WTC11 (cell line): ENCODE measurements around the gene CHRNA3. TPM values are rescaled to one million over a fixed set of nuclear protein-coding genes. Genes with fewer than 3 reads are reported as not detected.

Experiments
- ATAC-seq: fragments of 200-7000 bp; cut with Tn5 transposase; 2 replicates; pipeline ENCODE4 v1.10.0; 2021; ENCODE audit warnings: mild to moderate bottlenecking, moderate library complexity
- CTCF ChIA-PET: fragments of 300-600 bp; sonication (Branson Sonifier 250); formaldehyde crosslinking; loops from one replicate; lab custom pipeline; 2021; ENCODE audit warnings: antibody characterized with exemption; lab: Charles Lee
- POLR2A ChIA-PET: fragments of 350-600 bp; sonication (Branson Sonifier 250); formaldehyde crosslinking; loops from one replicate; lab custom pipeline; 2021; ENCODE audit warnings: antibody characterized with exemption; lab: Charles Lee
- DNase-seq: peaks from one replicate; pipeline ENCODE4 v3.0.0; 2021; ENCODE audit warnings: low spot score
- H3K27ac Mint-ChIP-seq: 2 replicates; pipeline ENCODE4 v1.8.0; 2021; ENCODE audit warnings: mixed read lengths
- H3K27me3 Mint-ChIP-seq: 2 replicates; pipeline ENCODE4 v1.8.0; 2021; ENCODE audit warnings: low read depth, mild to moderate bottlenecking, moderate library complexity, mixed read lengths
- H3K36me3 Mint-ChIP-seq: 2 replicates; pipeline ENCODE4 v1.8.0; 2021; ENCODE audit warnings: mixed read lengths
- H3K4me1 Mint-ChIP-seq: 2 replicates; pipeline ENCODE4 v1.8.0; 2022; ENCODE audit warnings: mixed read lengths
- H3K4me3 Mint-ChIP-seq: 2 replicates; pipeline ENCODE4 v1.8.0; 2021; ENCODE audit warnings: mild to moderate bottlenecking, moderate library complexity, mixed read lengths
- H3K9me3 Mint-ChIP-seq: 2 replicates; pipeline ENCODE4 v1.8.0; 2021; ENCODE audit warnings: mixed read lengths
- AFF4 ChIP-seq: sonication (generic); formaldehyde crosslinking; IDR thresholded peaks from 2 replicates; pipeline ENCODE4 v1.8.1; 2023; ENCODE audit warnings: mild to moderate bottlenecking, missing genetic modification reagents, borderline replicate concordance
- ATF2 ChIP-seq: sonication (generic); formaldehyde crosslinking; IDR thresholded peaks from 2 replicates; pipeline ENCODE4 v1.8.1; 2022; ENCODE audit warnings: low read depth, missing genetic modification reagents, borderline replicate concordance
- HMGA2 ChIP-seq: fragments of 250-450 bp; sonication (Bioruptor Pico); IDR thresholded peaks from 2 replicates; pipeline ENCODE4 v1.4.0; 2021; ENCODE audit warnings: mild to moderate bottlenecking, moderate library complexity
- MLX ChIP-seq: sonication (generic); formaldehyde crosslinking; IDR thresholded peaks from 2 replicates; pipeline ENCODE4 v1.8.1; 2023; ENCODE audit warnings: mild to moderate bottlenecking, missing genetic modification reagents, moderate library complexity
- MXD4 ChIP-seq: fragments of 250-450 bp; sonication (Bioruptor Pico); IDR thresholded peaks from 2 replicates; pipeline ENCODE4 v1.8.0; 2021; ENCODE audit warnings: mild to moderate bottlenecking, moderate library complexity, borderline replicate concordance
- MYBL2 ChIP-seq: sonication (generic); formaldehyde crosslinking; IDR thresholded peaks from 2 replicates; pipeline ENCODE4 v1.8.1; 2023; ENCODE audit warnings: mild to moderate bottlenecking, moderate library complexity, missing genetic modification reagents
- NR2C2 ChIP-seq: sonication (generic); formaldehyde crosslinking; IDR thresholded peaks from 2 replicates; pipeline ENCODE4 v1.8.0; 2022; ENCODE audit warnings: mild to moderate bottlenecking, missing genetic modification reagents
- OVOL2 ChIP-seq: fragments of 250-450 bp; sonication (Bioruptor Pico); IDR thresholded peaks from 2 replicates; pipeline ENCODE4 v1.9.0; 2021; ENCODE audit warnings: mild to moderate bottlenecking, borderline replicate concordance
- PRDM15 ChIP-seq: sonication (generic); formaldehyde crosslinking; IDR thresholded peaks from 2 replicates; pipeline ENCODE4 v1.8.0; 2022; ENCODE audit warnings: missing genetic modification reagents
- ZNF232 ChIP-seq: sonication (generic); formaldehyde crosslinking; IDR thresholded peaks from 2 replicates; pipeline ENCODE4 v1.8.0; 2022; ENCODE audit warnings: mild to moderate bottlenecking, missing genetic modification reagents
- total RNA-seq: library from RNA; stranded (reverse); gene quantifications from 3 replicates; pipeline ENCODE4 v1.2.3, GENCODE V29; 2021
- TF ChIP-seq, protein P1 (sequence below): sonication (generic); formaldehyde crosslinking; IDR thresholded peaks from 2 replicates; pipeline ENCODE4 v1.8.1; 2022; ENCODE audit warnings: low read depth, mild to moderate bottlenecking, moderate library complexity, missing genetic modification reagents, borderline replicate concordance
- TF ChIP-seq, protein P2 (sequence below): sonication (generic); formaldehyde crosslinking; IDR thresholded peaks from 2 replicates; pipeline ENCODE4 v1.8.1; 2022; ENCODE audit warnings: mild to moderate bottlenecking, moderate library complexity, missing genetic modification reagents

Gene CHRNA3
- total RNA-seq, 1 experiment from 2014 or later: 4.4 TPM

DNA sequence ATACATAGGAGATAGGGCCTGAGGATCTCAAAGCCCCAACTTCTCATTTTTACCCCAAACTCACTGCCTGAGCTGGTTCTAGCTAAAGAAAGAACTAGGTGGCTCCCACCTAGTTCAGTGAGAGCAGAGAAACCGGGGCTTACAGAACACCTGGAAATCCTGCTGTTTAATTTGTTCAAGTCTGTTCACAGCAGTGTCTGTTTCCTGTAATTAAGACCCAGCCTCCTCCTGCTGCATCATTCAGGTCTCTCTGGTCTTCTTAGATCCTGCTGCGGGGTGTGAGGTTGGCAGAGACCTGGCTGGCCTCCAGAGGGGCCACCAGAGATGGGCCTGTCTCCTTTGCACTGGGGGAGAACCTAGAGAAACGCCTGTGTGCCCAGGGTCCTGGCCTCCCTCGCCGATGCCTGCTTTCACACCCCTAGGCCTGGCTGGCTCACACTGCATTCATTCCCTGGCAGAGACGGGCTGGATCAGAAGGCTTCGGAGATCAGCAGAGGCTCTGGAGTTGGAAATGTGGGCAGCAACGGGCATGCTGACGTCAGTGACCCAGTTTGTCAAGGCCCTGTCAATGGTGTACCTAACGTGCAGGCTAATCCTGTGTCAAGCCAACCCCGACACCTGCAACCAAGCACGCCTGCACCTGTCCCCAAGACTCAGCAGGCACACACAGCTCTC, 4.9 kb upstream of the CHRNA3 start:
- peaks cover 9% of the 10 kb centered on the region for H3K36me3 Mint-ChIP-seq
- H3K9me3 Mint-ChIP-seq: no peaks in the 10 kb centered on the region
- TF ChIP-seq ATF2: no peak
- no peak for TF ChIP-seq MXD4 (CRISPR knock-in tag)
- TF ChIP-seq MYBL2 (CRISPR knock-in tag): no peak
- no peak for TF ChIP-seq ZNF232 (CRISPR knock-in tag)
- no peak for TF ChIP-seq AFF4 (CRISPR knock-in tag)
- no peak for TF ChIP-seq PRDM15
- no peak for TF ChIP-seq NR2C2
- TF ChIP-seq OVOL2 (CRISPR knock-in tag): no peak
- no peak for TF ChIP-seq HMGA2 (CRISPR knock-in tag)
- TF ChIP-seq, protein P1, sequence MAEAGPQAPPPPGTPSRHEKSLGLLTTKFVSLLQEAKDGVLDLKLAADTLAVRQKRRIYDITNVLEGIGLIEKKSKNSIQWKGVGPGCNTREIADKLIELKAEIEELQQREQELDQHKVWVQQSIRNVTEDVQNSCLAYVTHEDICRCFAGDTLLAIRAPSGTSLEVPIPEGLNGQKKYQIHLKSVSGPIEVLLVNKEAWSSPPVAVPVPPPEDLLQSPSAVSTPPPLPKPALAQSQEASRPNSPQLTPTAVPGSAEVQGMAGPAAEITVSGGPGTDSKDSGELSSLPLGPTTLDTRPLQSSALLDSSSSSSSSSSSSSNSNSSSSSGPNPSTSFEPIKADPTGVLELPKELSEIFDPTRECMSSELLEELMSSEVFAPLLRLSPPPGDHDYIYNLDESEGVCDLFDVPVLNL (CRISPR knock-in tag): no peak
- TF ChIP-seq, protein P2, sequence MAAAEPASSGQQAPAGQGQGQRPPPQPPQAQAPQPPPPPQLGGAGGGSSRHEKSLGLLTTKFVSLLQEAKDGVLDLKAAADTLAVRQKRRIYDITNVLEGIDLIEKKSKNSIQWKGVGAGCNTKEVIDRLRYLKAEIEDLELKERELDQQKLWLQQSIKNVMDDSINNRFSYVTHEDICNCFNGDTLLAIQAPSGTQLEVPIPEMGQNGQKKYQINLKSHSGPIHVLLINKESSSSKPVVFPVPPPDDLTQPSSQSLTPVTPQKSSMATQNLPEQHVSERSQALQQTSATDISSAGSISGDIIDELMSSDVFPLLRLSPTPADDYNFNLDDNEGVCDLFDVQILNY (CRISPR knock-in tag): no peak
- TF ChIP-seq MLX (CRISPR knock-in tag): no peak
- TF ChIP-seq, all 79 proteins: peak for 0
- Mint-ChIP-seq H3K4me3 (no peak overlapping the region), H3K27me3 (peaks cover 27% of the 10 kb centered on the region), H3K4me1 (peaks cover 6% of the 10 kb centered on the region), H3K27ac (no peak overlapping the region)
- ATAC-seq (no peak), DNase-seq (no peak)
- POLR2A ChIA-PET: interaction anchor here (0.6 kb wide), 1 partner anchor 997 kb away, joined by 3 read pairs; no protein-coding TSS in a partner anchor
- CTCF ChIA-PET: interaction anchor here (1.1 kb wide), 1 partner anchor 49 kb away, joined by 4 read pairs; no protein-coding TSS in a partner anchor
